ENCODE data around the gene PPA2.

- no peak for TF ChIP-seq CTCF (IDR thresholded peaks at IDR 0.05; ENCODE audit: low read length)
- no peak for TF ChIP-seq EZH2 (IDR thresholded peaks at IDR 0.05; ENCODE audit: borderline replicate concordance, low read length)
Measured at GRCh38 chr4:105415281-105415744, 58.5 kb downstream of the PPA2 start.

Data from OCI-LY1 (cell line).